HepG2 (cell line): Measurements from ENCODE around the gene N4BP2. TPM values are rescaled to one million over a fixed set of nuclear protein-coding genes. Genes with fewer than 3 reads are reported as not detected.

Source experiments
- STAT6 ChIP-seq: sonication (generic); formaldehyde crosslinking; IDR thresholded peaks from 2 replicates; pipeline ENCODE4 v1.4.0; 2020; ENCODE audit warnings: missing genetic modification reagents, mild to moderate bottlenecking, borderline replicate concordance
- ZNF318 ChIP-seq: sonication (generic); formaldehyde crosslinking; IDR thresholded peaks from 2 replicates; pipeline ENCODE4 v1.4.0; 2020; ENCODE audit warnings: mild to moderate bottlenecking, missing genetic modification reagents
- polyA plus RNA-seq, 8 experiments: library from polyadenylated mRNA; depleted of rRNA in 3 of 8; stranded (reverse) in 7 of 8; unstranded in 1 of 8; fragments of >200 nt; fragmentation: Illumina TruSeq in 4 of 8; extraction: Trizol in 4 of 8; gene quantifications; 2 replicates each; pipeline versions ENCODE4 v1.2.1 to v1.2.3, GENCODE V29; 2011 to 2016; ENCODE audit warnings: low read depth in 4 of 8, missing spikeins in 1 of 8, mixed read lengths in 1 of 8; ENCODE audit not compliant: insufficient read depth in 1 of 8
- total RNA-seq, 5 experiments: library from RNA; depleted of rRNA; stranded (reverse); fragments of >200 nt; fragmentation: Illumina TruSeq; extraction: Trizol; gene quantifications; 2 replicates each; pipeline ENCODE4 v1.2.3, GENCODE V29; 2016; ENCODE audit warnings: low read depth in 1 of 5
- TF ChIP-seq, protein P1 (sequence below), 2 experiments: fragments of 450-650 bp in 1 of 2; sonication (generic) in 1 of 2; formaldehyde crosslinking in 1 of 2; IDR thresholded peaks; 2 replicates each; pipeline versions ENCODE4 v1.6.1 to v1.8.0; 2016 to 2022; ENCODE audit warnings: antibody characterized with exemption in 1 of 2, mild to moderate bottlenecking in 1 of 2, missing genetic modification reagents in 1 of 2

N4BP2 gene
- total and polyA plus RNA-seq, 2 of the 13 experiments (the other 11 are each of a cell fraction or from before 2014, with no cell fraction given): 5.6 to 12.9 TPM

- TF ChIP-seq STAT6 (CRISPR knock-in tag) (no peak), ZNF318 (CRISPR knock-in tag) (no peak)
- TF ChIP-seq, protein P1, sequence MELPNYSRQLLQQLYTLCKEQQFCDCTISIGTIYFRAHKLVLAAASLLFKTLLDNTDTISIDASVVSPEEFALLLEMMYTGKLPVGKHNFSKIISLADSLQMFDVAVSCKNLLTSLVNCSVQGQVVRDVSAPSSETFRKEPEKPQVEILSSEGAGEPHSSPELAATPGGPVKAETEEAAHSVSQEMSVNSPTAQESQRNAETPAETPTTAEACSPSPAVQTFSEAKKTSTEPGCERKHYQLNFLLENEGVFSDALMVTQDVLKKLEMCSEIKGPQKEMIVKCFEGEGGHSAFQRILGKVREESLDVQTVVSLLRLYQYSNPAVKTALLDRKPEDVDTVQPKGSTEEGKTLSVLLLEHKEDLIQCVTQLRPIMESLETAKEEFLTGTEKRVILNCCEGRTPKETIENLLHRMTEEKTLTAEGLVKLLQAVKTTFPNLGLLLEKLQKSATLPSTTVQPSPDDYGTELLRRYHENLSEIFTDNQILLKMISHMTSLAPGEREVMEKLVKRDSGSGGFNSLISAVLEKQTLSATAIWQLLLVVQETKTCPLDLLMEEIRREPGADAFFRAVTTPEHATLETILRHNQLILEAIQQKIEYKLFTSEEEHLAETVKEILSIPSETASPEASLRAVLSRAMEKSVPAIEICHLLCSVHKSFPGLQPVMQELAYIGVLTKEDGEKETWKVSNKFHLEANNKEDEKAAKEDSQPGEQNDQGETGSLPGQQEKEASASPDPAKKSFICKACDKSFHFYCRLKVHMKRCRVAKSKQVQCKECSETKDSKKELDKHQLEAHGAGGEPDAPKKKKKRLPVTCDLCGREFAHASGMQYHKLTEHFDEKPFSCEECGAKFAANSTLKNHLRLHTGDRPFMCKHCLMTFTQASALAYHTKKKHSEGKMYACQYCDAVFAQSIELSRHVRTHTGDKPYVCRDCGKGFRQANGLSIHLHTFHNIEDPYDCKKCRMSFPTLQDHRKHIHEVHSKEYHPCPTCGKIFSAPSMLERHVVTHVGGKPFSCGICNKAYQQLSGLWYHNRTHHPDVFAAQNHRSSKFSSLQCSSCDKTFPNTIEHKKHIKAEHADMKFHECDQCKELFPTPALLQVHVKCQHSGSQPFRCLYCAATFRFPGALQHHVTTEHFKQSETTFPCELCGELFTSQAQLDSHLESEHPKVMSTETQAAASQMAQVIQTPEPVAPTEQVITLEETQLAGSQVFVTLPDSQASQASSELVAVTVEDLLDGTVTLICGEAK (IDR thresholded peaks at IDR 0.05): no peak
- TF ChIP-seq, protein P1 (CRISPR knock-in tag; IDR thresholded peaks at IDR 0.05): no peak; the same call in 1 of the 2 replicates
These were observed 561 bp upstream of the N4BP2 start (continued) for GRCh38 chr4:40055863-40056715.
